ENCODE data around the gene TPSB2.
A peak's percentile ranks its signal among the peaks of the same experiment; 100 is the strongest.
"Not testable (repeated sequence)": the region's sequence is repeated elsewhere in the genome, so short reads cannot be mapped to it uniquely, and the experiment has no call there.

The TPSB2 gene

DNA sequence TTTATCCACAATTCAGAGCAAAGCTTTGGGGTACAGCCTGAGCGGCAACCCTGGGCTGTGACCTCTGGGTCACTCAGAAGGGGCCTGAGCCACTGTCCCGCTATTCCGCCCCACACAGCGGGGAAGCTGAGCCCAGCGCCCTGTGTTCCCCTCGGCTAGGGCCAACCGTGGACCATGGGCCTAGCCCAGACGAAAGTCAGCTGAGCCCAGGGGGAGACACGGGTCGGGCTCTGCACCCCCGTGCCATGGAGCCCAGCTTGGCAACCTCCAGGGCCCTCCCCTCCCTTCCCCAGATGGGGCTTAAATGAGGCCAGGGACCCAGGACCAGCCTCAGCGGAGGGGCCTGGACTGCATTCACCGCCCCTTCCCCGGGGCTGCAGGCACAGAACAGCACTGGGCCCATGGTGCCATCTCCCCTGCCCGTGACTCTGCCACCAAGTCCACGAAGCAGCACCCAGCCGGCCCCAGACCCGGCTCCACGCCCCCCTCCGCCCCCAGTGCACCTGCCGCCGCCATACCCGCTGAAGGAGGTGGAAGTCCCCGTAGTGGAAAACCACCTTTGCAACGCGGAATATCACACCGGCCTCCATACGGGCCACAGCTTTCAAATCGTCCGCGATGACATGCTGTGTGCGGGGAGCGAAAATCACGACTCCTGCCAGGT, 27.7 kb upstream of the TPSB2 start:
- Histone ChIP-seq H3K27ac (ENCODE audit: insufficient read depth in 1 of 2, low read depth in 1 of 2, low read length in 2 of 2, poor library complexity in 1 of 2, severe bottlenecking in 2 of 2) (no peak overlapping the region), H3K36me3 (ENCODE audit: control insufficient read depth in 4 of 4, insufficient read depth in 4 of 4, low read length in 3 of 4) (no peaks in the 10 kb centered on the region), H3K4me3 (ENCODE audit: control insufficient read depth in 1 of 7, extremely low read depth in 1 of 7, insufficient read depth in 4 of 7, low read depth in 2 of 7, low read length in 6 of 7) (no peak overlapping the region), H3K27me3 (replicated peaks in 2 of 5; ENCODE audit: control insufficient read depth in 4 of 5, insufficient read depth in 5 of 5, low read length in 4 of 5) (peaks cover 0 to 46% (median 15%) of the 10 kb centered on the region in 5 experiments), H3K9me3 (ENCODE audit: control extremely low read depth in 1 of 5, control insufficient read depth in 4 of 5, insufficient read depth in 2 of 5, low read depth in 1 of 5, low read length in 4 of 5) (no peaks in the 10 kb centered on the region), H3K4me1 (ENCODE audit: control extremely low read depth in 1 of 4, control insufficient read depth in 4 of 4, insufficient read depth in 4 of 4, low read length in 3 of 4) (peaks cover 0 to 14% (median 2%) of the 10 kb centered on the region in 4 experiments)
- WGBS (ENCODE audit: insufficient coverage): 88% methylated on average over 30 of the region's 34 CpGs
- no peak for DNase-seq
- CTCF ChIA-PET: no interaction called here
- POLR2A ChIA-PET: no interaction called here

DNA sequence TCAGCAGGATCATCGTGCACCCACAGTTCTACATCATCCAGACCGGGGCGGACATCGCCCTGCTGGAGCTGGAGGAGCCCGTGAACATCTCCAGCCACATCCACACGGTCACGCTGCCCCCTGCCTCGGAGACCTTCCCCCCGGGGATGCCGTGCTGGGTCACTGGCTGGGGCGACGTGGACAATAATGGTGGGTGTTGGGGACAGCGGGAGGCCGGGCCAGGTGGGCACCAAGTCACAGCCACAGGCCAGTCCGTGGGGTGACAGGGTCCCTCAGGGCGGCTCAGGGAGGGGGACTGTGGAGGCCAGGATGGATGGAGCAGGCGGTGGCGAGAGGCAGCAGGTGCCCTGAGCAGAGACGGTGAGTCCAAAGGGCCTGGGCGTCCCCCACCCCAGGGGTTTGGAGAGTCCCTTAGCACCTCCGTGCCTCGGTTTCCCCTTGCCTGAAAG, 26.9 kb upstream of the TPSB2 start:
- ChIA-PET CTCF (no interaction called here), POLR2A (no interaction called here)
- no peak overlapping the region for H3K4me3 ChIP-seq (ENCODE audit: control insufficient read depth in 1 of 7, extremely low read depth in 1 of 7, insufficient read depth in 4 of 7, low read depth in 2 of 7, low read length in 6 of 7)
- WGBS (ENCODE audit: insufficient coverage): 97% methylated on average over 22 of the region's 22 CpGs
- H3K4me1 ChIP-seq (ENCODE audit: control extremely low read depth in 1 of 4, control insufficient read depth in 4 of 4, insufficient read depth in 4 of 4, low read length in 3 of 4): peaks cover 0 to 14% (median 2%) of the 10 kb centered on the region in 4 experiments
- H3K36me3 ChIP-seq (ENCODE audit: control insufficient read depth in 4 of 4, insufficient read depth in 4 of 4, low read length in 3 of 4): no peaks in the 10 kb centered on the region
- DNase-seq: no peak
- H3K27ac ChIP-seq (ENCODE audit: insufficient read depth in 1 of 2, low read depth in 1 of 2, low read length in 2 of 2, poor library complexity in 1 of 2, severe bottlenecking in 2 of 2): no peak overlapping the region
- H3K9me3 ChIP-seq (ENCODE audit: control extremely low read depth in 1 of 5, control insufficient read depth in 4 of 5, insufficient read depth in 2 of 5, low read depth in 1 of 5, low read length in 4 of 5): no peaks in the 10 kb centered on the region
- peaks cover 0 to 38% (median 14%) of the 10 kb centered on the region in 5 experiments for H3K27me3 ChIP-seq (replicated peaks in 2 of 5; ENCODE audit: control insufficient read depth in 4 of 5, insufficient read depth in 5 of 5, low read length in 4 of 5)

- DNase-seq; H3K9me3 ChIP-seq (ENCODE audit: control extremely low read depth in 1 of 5, control insufficient read depth in 4 of 5, insufficient read depth in 2 of 5, low read depth in 1 of 5, low read length in 4 of 5); H3K4me3 ChIP-seq (ENCODE audit: control insufficient read depth in 1 of 7, extremely low read depth in 1 of 7, insufficient read depth in 4 of 7, low read depth in 2 of 7, low read length in 6 of 7); H3K27ac ChIP-seq (ENCODE audit: insufficient read depth in 1 of 2, low read depth in 1 of 2, low read length in 2 of 2, poor library complexity in 1 of 2, severe bottlenecking in 2 of 2); POLR2A ChIA-PET; CTCF ChIA-PET; H3K36me3 ChIP-seq (ENCODE audit: control insufficient read depth in 4 of 4, insufficient read depth in 4 of 4, low read length in 3 of 4): not testable (repeated sequence)
- 98% methylated on average over 9 of the region's 23 CpGs for WGBS (ENCODE audit: insufficient coverage)
- H3K4me1 ChIP-seq (ENCODE audit: control extremely low read depth in 1 of 4, control insufficient read depth in 4 of 4, insufficient read depth in 4 of 4, low read length in 3 of 4): peaks cover 0 to 14% (median 2%) of the 10 kb centered on the region in 4 experiments
- H3K27me3 ChIP-seq (replicated peaks in 2 of 5; ENCODE audit: control insufficient read depth in 4 of 5, insufficient read depth in 5 of 5, low read length in 4 of 5): peaks cover 0 to 33% (median 14%) of the 10 kb centered on the region in 5 experiments
Measured at GRCh38 chr16:1256296-1256873, 26.4 kb upstream of the TPSB2 start.

DNA sequence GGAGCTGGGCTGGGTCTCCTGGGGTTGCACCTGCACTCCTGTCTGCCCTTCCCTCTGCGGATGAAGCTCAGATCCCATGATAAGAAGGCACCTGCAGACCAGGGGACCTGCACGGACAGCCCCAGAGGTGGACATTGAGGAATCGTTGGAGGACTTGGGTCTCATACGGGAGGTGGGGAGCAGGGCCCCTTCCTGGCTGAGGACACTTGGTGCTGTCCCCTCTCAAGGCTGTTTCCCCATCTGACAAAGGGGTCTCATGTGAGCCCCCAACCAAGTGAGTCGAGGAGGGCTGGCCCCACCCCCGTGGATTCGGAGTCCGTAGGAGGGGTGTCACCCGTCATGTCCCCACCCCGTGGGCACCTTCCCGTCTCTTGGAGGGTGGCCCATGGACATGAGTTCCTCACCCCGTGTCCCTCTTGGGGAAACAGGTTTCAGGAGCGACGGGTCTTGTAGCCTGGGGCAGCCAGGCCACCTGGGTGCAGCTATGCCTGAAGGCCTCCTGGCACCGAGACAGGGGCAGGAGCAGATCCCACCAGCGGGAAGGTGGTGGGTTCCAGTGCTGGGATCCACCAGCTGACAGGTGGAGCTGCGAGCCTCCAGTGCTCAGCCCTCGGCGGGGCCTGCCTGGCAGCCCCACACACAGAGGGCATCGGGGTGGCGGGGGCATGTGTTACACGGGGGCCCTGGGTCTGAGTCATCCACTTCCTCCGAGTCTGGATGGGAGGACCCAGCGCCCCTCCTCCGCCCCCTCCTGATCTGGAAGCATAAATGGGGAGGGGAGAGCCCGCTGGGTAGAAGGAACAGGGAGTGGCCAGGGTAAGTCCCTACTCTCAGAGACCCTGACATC, 25.5 kb upstream of the TPSB2 start, which contains the start of gene TPSD1:
Gene TPSD1 (plus strand): TSS at position 794 of the 847 bp plus-strand sequence. CDS start 212 bp downstream, outside the sequence.
- Histone ChIP-seq H3K27me3 (replicated peaks in 2 of 5; ENCODE audit: control insufficient read depth in 4 of 5, insufficient read depth in 5 of 5, low read length in 4 of 5) (peaks cover 0 to 24% (median 8%) of the 10 kb centered on the region in 5 experiments), H3K4me1 (ENCODE audit: control extremely low read depth in 1 of 4, control insufficient read depth in 4 of 4, insufficient read depth in 4 of 4, low read length in 3 of 4) (peaks cover 0 to 14% (median 2%) of the 10 kb centered on the region in 4 experiments)
- 84% methylated on average over 13 of the region's 26 CpGs for WGBS (ENCODE audit: insufficient coverage)
- POLR2A ChIA-PET; CTCF ChIA-PET; H3K4me3 ChIP-seq (ENCODE audit: control insufficient read depth in 1 of 7, extremely low read depth in 1 of 7, insufficient read depth in 4 of 7, low read depth in 2 of 7, low read length in 6 of 7); H3K9me3 ChIP-seq (ENCODE audit: control extremely low read depth in 1 of 5, control insufficient read depth in 4 of 5, insufficient read depth in 2 of 5, low read depth in 1 of 5, low read length in 4 of 5); H3K27ac ChIP-seq (ENCODE audit: insufficient read depth in 1 of 2, low read depth in 1 of 2, low read length in 2 of 2, poor library complexity in 1 of 2, severe bottlenecking in 2 of 2); H3K36me3 ChIP-seq (ENCODE audit: control insufficient read depth in 4 of 4, insufficient read depth in 4 of 4, low read length in 3 of 4): not testable (repeated sequence)
- DNase-seq: peak in 2 of 3 donors; percentile 42 to 51

- H3K9me3 ChIP-seq (ENCODE audit: control extremely low read depth in 1 of 5, control insufficient read depth in 4 of 5, insufficient read depth in 2 of 5, low read depth in 1 of 5, low read length in 4 of 5); DNase-seq; H3K36me3 ChIP-seq (ENCODE audit: control insufficient read depth in 4 of 4, insufficient read depth in 4 of 4, low read length in 3 of 4); CTCF ChIA-PET; H3K4me3 ChIP-seq (ENCODE audit: control insufficient read depth in 1 of 7, extremely low read depth in 1 of 7, insufficient read depth in 4 of 7, low read depth in 2 of 7, low read length in 6 of 7); POLR2A ChIA-PET; H3K27ac ChIP-seq (ENCODE audit: insufficient read depth in 1 of 2, low read depth in 1 of 2, low read length in 2 of 2, poor library complexity in 1 of 2, severe bottlenecking in 2 of 2): not testable (repeated sequence)
- H3K4me1 ChIP-seq (ENCODE audit: control extremely low read depth in 1 of 4, control insufficient read depth in 4 of 4, insufficient read depth in 4 of 4, low read length in 3 of 4): peaks cover 0 to 14% (median 2%) of the 10 kb centered on the region in 4 experiments
- peaks cover 0 to 18% (median 4%) of the 10 kb centered on the region in 5 experiments for H3K27me3 ChIP-seq (replicated peaks in 2 of 5; ENCODE audit: control insufficient read depth in 4 of 5, insufficient read depth in 5 of 5, low read length in 4 of 5)
- WGBS (ENCODE audit: insufficient coverage): 96% methylated on average over 3 of the region's 3 CpGs
Measured at GRCh38 chr16:1254821-1255220, 24.8 kb upstream of the TPSB2 start.

DNA sequence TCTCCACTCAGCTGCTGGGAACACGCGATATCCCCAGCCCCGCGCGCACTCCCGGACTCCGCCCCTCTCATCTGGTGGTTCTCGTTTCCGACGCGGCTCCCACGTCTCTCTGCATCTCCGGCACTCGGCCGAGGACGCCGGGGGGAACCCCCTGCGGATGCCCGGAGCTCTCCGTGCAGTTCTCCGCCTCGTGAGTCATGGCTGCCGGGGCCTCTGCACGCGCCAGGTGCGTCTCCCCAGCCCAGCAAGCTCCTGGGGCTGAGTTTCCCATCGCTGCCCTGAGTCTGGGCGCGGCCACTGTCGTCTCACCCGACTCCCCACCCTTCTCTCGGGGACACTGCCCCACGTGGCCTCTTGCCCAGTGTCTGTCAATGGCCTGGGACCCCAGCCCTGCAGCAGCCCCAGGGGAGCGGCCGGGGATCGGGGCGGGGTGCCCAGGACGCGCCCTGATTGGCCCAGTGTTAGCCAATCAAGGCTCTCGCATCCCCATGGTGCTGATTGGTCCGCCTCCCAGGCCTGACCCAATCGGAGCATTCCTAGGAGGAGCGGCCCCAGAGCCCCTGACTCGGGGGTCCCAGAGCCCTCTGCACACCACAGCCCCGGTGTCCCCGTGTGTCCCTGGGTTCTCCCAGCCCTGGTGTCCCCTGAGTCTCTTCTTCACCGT, 23.8 kb upstream of the TPSB2 start:
- H3K27ac ChIP-seq (ENCODE audit: insufficient read depth in 1 of 2, low read depth in 1 of 2, low read length in 2 of 2, poor library complexity in 1 of 2, severe bottlenecking in 2 of 2); H3K9me3 ChIP-seq (ENCODE audit: control extremely low read depth in 1 of 5, control insufficient read depth in 4 of 5, insufficient read depth in 2 of 5, low read depth in 1 of 5, low read length in 4 of 5); H3K36me3 ChIP-seq (ENCODE audit: control insufficient read depth in 4 of 4, insufficient read depth in 4 of 4, low read length in 3 of 4); POLR2A ChIA-PET; H3K27me3 ChIP-seq (replicated peaks in 2 of 5; ENCODE audit: control insufficient read depth in 4 of 5, insufficient read depth in 5 of 5, low read length in 4 of 5); DNase-seq; H3K4me1 ChIP-seq (ENCODE audit: control extremely low read depth in 1 of 4, control insufficient read depth in 4 of 4, insufficient read depth in 4 of 4, low read length in 3 of 4); H3K4me3 ChIP-seq (ENCODE audit: control insufficient read depth in 1 of 7, extremely low read depth in 1 of 7, insufficient read depth in 4 of 7, low read depth in 2 of 7, low read length in 6 of 7): not testable (repeated sequence)
- WGBS (ENCODE audit: insufficient coverage): no CpG with 5 or more reads among the region's 47 CpGs
- CTCF ChIA-PET: interaction anchor here (0.7 kb wide), 1 partner anchor 478 kb away, joined by 3 read pairs; no protein-coding TSS in a partner anchor

Data from common myeloid progenitor, CD34-positive (primary cell).